ENCODE data around the gene WSB2. TPM values are rescaled to one million over a fixed set of nuclear protein-coding genes. Genes with fewer than 3 reads are reported as not detected.

WSB2 gene
- total RNA-seq, 1 experiment from 2014 or later, result 193 TPM

DNA sequence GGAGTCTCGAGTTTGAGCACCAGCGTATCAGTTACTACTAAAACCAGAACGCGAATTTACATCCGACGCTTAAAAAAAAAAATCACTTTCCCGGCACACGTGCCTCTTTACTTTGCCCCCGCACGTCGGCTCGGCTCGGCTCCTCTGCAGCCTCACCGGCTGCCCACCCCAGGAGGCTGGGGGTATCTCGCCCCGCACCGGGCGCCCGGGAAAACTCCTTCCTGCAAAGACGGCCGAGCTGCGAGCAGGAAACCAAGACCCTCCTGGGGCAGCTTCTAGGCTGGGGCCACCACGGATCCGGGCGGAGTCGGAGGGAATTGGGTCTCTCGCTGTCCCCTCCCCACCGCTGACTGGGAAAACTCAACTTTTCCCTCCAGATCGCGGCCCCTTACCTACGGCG, 42.2 kb upstream of the WSB2 start:
- peaks cover 12% of the 10 kb centered on the region for H3K4me1 ChIP-seq (ENCODE audit: control insufficient read depth, insufficient read depth, low read length)
- intact Hi-C loops (cut with micrococcal nuclease; ENCODE audit: unreplicated experiment) (no loop called here), in situ Hi-C loops (cut with HindIII; ENCODE audit: low pct_unique_long_range_greater_than_20kb, low sequenced_read_pairs) (no loop called here)
- BruUV-seq (replicated peaks), result no TSS peak
- DNase-seq (ENCODE audit: low read depth, low spot score), result no peak
- H3K27me3 ChIP-seq (ENCODE audit: control insufficient read depth, insufficient read depth, low read length), result no peaks in the 10 kb centered on the region
- ATAC-seq, result peak; percentile 32
- H3K9me3 ChIP-seq (ENCODE audit: control insufficient read depth, insufficient read depth, low read depth, low read length), result no peaks in the 10 kb centered on the region
- ChIA-PET POLR2A (interaction anchor here (0.6 kb wide), 2 partner anchors 24 to 76 kb away, joined by 3 read pairs; no protein-coding TSS in a partner anchor), CTCF (interaction anchor here (0.7 kb wide), 1 partner anchor 269 kb away, joined by 3 read pairs; the partner anchor contains the start of gene TAOK3)
- H3K4me3 ChIP-seq (ENCODE audit: low read depth in 2 of 2, low read length in 2 of 2), result peak overlapping the region; percentile 69 to 83
- peak overlapping the region; percentile 95 for H3K27ac ChIP-seq (ENCODE audit: low read length)
- no peaks in the 10 kb centered on the region for H3K36me3 ChIP-seq (ENCODE audit: control insufficient read depth, insufficient read depth, low read length)
- TF ChIP-seq REST (IDR thresholded peaks at IDR 0.05; ENCODE audit: insufficient read depth in 1 of 2, low read depth in 2 of 2, low read length in 1 of 2) (no peak), SIN3A (IDR thresholded peaks at IDR 0.05; ENCODE audit: borderline replicate concordance, insufficient read depth, low read depth, low read length) (no peak), POLR2AphosphoS5 (IDR thresholded peaks at IDR 0.05; ENCODE audit: low read depth, low read length) (no peak), TCF7L2 (IDR thresholded peaks at IDR 0.05; ENCODE audit: low read depth, low read length) (no peak)
- TF ChIP-seq, protein P1, sequence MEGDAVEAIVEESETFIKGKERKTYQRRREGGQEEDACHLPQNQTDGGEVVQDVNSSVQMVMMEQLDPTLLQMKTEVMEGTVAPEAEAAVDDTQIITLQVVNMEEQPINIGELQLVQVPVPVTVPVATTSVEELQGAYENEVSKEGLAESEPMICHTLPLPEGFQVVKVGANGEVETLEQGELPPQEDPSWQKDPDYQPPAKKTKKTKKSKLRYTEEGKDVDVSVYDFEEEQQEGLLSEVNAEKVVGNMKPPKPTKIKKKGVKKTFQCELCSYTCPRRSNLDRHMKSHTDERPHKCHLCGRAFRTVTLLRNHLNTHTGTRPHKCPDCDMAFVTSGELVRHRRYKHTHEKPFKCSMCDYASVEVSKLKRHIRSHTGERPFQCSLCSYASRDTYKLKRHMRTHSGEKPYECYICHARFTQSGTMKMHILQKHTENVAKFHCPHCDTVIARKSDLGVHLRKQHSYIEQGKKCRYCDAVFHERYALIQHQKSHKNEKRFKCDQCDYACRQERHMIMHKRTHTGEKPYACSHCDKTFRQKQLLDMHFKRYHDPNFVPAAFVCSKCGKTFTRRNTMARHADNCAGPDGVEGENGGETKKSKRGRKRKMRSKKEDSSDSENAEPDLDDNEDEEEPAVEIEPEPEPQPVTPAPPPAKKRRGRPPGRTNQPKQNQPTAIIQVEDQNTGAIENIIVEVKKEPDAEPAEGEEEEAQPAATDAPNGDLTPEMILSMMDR (IDR thresholded peaks at IDR 0.05), result no peak

DNA sequence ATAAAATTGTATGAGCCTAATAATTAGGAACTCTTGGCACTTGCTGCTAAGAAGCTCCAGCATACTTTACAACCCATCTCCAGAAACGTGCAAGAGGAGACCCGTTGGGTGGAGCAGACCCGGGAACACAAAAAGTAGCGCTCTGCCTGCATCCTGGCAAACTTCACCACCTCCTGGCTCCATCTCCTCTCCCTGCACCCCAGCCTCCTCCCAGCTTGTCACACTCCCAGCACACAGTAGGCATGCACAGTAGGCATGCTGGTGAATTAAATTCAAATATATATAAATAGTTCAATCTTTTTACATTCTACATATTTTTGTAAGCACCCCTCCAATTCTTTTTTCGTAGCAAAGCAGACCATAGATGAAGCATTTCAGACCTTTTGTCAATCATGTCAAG, 41.6 kb upstream of the WSB2 start:
- H3K27ac ChIP-seq (ENCODE audit: low read length), result peak overlapping the region; percentile 95
- peaks cover 12% of the 10 kb centered on the region for H3K4me1 ChIP-seq (ENCODE audit: control insufficient read depth, insufficient read depth, low read length)
- ChIA-PET POLR2A (interaction anchor here (0.5 kb wide), 2 partner anchors 14 to 56 kb away, joined by 3 to 5 read pairs; no protein-coding TSS in a partner anchor), CTCF (interaction anchor here (0.7 kb wide), 1 partner anchor 270 kb away, joined by 3 read pairs; the partner anchor contains the start of gene TAOK3)
- TF ChIP-seq TCF7L2 (IDR thresholded peaks at IDR 0.05; ENCODE audit: low read depth, low read length) (no peak), REST (IDR thresholded peaks at IDR 0.05; ENCODE audit: insufficient read depth in 1 of 2, low read depth in 2 of 2, low read length in 1 of 2) (no peak), SIN3A (IDR thresholded peaks at IDR 0.05; ENCODE audit: borderline replicate concordance, insufficient read depth, low read depth, low read length) (no peak), POLR2AphosphoS5 (IDR thresholded peaks at IDR 0.05; ENCODE audit: low read depth, low read length) (no peak)
- TF ChIP-seq, protein P1 (IDR thresholded peaks at IDR 0.05), result no peak
- ATAC-seq (no peak), DNase-seq (ENCODE audit: low read depth, low spot score) (no peak)
- in situ Hi-C loops (cut with HindIII; ENCODE audit: low pct_unique_long_range_greater_than_20kb, low sequenced_read_pairs) (no loop called here), intact Hi-C loops (cut with micrococcal nuclease; ENCODE audit: unreplicated experiment) (no loop called here)
- BruUV-seq (replicated peaks), result TSS peak; percentile 81
- H3K4me3 ChIP-seq (ENCODE audit: low read depth in 2 of 2, low read length in 2 of 2), result peak overlapping the region; percentile 69 to 83
- H3K36me3 ChIP-seq (ENCODE audit: control insufficient read depth, insufficient read depth, low read length), result no peaks in the 10 kb centered on the region
- H3K27me3 ChIP-seq (ENCODE audit: control insufficient read depth, insufficient read depth, low read length), result no peaks in the 10 kb centered on the region
- no peaks in the 10 kb centered on the region for H3K9me3 ChIP-seq (ENCODE audit: control insufficient read depth, insufficient read depth, low read depth, low read length)
